ENCODE data around the gene ADGRB3. TPM values are rescaled to one million over a fixed set of nuclear protein-coding genes. Genes with fewer than 3 reads are reported as not detected.

ADGRB3 gene
- total RNA-seq, 1 experiment from 2014 or later, result 0.11 TPM

DNA sequence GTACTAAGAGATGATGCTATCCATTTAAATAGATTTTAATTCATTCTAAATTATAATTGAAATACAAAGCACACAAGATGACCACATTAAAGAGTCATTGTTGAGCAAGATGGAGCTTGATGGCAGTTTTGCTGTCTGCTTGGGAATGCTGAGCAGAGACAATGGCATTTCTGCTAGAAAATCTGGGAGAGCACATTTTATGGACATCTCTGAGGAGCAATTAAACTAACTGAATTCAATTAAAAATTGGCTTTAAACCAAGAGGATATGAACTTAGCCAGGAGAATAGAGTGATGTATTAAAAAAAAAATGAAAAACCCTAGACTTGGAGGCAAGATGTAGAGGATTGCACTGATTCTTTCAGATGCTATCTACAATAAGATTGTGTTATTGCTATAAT is 19.1 kb upstream of the ADGRB3 start:
- POLR2A ChIA-PET (ENCODE audit: unreplicated experiment), result no interaction called here
- no peaks in the 10 kb centered on the region for H3K36me3 ChIP-seq (ENCODE audit: low read depth, low read length)
- no peaks in the 10 kb centered on the region for H4K20me1 ChIP-seq (ENCODE audit: low read length)
- CTCF ChIA-PET, result no interaction called here
- no peaks in the 10 kb centered on the region for H3K79me2 ChIP-seq (ENCODE audit: low read length)
- H3K4me3 ChIP-seq (ENCODE audit: low read length), result no peak overlapping the region
- intact Hi-C loops (cut with micrococcal nuclease), result no loop called here
- no peaks in the 10 kb centered on the region for H3K9me3 ChIP-seq (ENCODE audit: low read length)
- H3K9me2 ChIP-seq (replicated peaks; ENCODE audit: low read length), result no peaks in the 10 kb centered on the region
- no peak for ATAC-seq
- no peaks in the 10 kb centered on the region for H3K4me1 ChIP-seq (ENCODE audit: insufficient read depth, low read length)
- no peak overlapping the region for H3K9ac ChIP-seq (ENCODE audit: low read length)
- TF ChIP-seq EZH2 (IDR thresholded peaks at IDR 0.05; ENCODE audit: low read length, unreplicated experiment), result no peak
- TF ChIP-seq, protein P1, sequence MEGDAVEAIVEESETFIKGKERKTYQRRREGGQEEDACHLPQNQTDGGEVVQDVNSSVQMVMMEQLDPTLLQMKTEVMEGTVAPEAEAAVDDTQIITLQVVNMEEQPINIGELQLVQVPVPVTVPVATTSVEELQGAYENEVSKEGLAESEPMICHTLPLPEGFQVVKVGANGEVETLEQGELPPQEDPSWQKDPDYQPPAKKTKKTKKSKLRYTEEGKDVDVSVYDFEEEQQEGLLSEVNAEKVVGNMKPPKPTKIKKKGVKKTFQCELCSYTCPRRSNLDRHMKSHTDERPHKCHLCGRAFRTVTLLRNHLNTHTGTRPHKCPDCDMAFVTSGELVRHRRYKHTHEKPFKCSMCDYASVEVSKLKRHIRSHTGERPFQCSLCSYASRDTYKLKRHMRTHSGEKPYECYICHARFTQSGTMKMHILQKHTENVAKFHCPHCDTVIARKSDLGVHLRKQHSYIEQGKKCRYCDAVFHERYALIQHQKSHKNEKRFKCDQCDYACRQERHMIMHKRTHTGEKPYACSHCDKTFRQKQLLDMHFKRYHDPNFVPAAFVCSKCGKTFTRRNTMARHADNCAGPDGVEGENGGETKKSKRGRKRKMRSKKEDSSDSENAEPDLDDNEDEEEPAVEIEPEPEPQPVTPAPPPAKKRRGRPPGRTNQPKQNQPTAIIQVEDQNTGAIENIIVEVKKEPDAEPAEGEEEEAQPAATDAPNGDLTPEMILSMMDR (conservative IDR thresholded peaks at IDR 0.05; ENCODE audit: low read depth, low read length), result no peak
- TF ChIP-seq EZH2phosphoT487 (IDR thresholded peaks at IDR 0.05; ENCODE audit: borderline replicate concordance, low read length), result no peak
- no peak for DNase-seq
- no peak overlapping the region for H2AFZ ChIP-seq (ENCODE audit: low read length)
- no peak overlapping the region for H3K4me2 ChIP-seq (ENCODE audit: low read length)
- H3K27me3 ChIP-seq (ENCODE audit: low read length), result peaks cover 12% of the 10 kb centered on the region; the same call in 1 of the 2 replicates
- no peak overlapping the region for H3K27ac ChIP-seq (ENCODE audit: low read length)
- H3F3A ChIP-seq (ENCODE audit: low read length, unreplicated experiment), result no peaks in the 10 kb centered on the region
- BruUV-seq (replicated peaks), result no TSS peak

GRCh38 chr6:68625998-68626397 is 9.1 kb upstream of the ADGRB3 start:
- H3K4me2 ChIP-seq (ENCODE audit: low read length), result no peak overlapping the region
- intact Hi-C loops (cut with micrococcal nuclease), result no loop called here
- DNase-seq (no peak), ATAC-seq (no peak)
- ChIA-PET POLR2A (ENCODE audit: unreplicated experiment) (no interaction called here), CTCF (no interaction called here)
- no peaks in the 10 kb centered on the region for H3K79me2 ChIP-seq (ENCODE audit: low read length)
- no peak overlapping the region for H3K27ac ChIP-seq (ENCODE audit: low read length)
- no peaks in the 10 kb centered on the region for H3F3A ChIP-seq (ENCODE audit: low read length, unreplicated experiment)
- no peaks in the 10 kb centered on the region for H3K9me2 ChIP-seq (replicated peaks; ENCODE audit: low read length)
- no peaks in the 10 kb centered on the region for H3K36me3 ChIP-seq (ENCODE audit: low read depth, low read length)
- no peak overlapping the region for H3K9ac ChIP-seq (ENCODE audit: low read length)
- no peaks in the 10 kb centered on the region for H3K4me1 ChIP-seq (ENCODE audit: insufficient read depth, low read length)
- H3K4me3 ChIP-seq (ENCODE audit: low read length), result no peak overlapping the region
- no peaks in the 10 kb centered on the region for H4K20me1 ChIP-seq (ENCODE audit: low read length)
- no peak for TF ChIP-seq EZH2phosphoT487 (IDR thresholded peaks at IDR 0.05; ENCODE audit: borderline replicate concordance, low read length)
- TF ChIP-seq EZH2 (IDR thresholded peaks at IDR 0.05; ENCODE audit: low read length, unreplicated experiment), result no peak
- TF ChIP-seq, protein P1 (conservative IDR thresholded peaks at IDR 0.05; ENCODE audit: low read depth, low read length), result no peak
- H3K9me3 ChIP-seq (ENCODE audit: low read length), result no peaks in the 10 kb centered on the region
- H3K27me3 ChIP-seq (ENCODE audit: low read length), result peaks cover 11% of the 10 kb centered on the region; the same call in 1 of the 2 replicates
- BruUV-seq (replicated peaks), result no TSS peak
- H2AFZ ChIP-seq (ENCODE audit: low read length), result no peak overlapping the region

GRCh38 chr6:68628161-68628560 is 6.9 kb upstream of the ADGRB3 start:
- H3K9me3 ChIP-seq (ENCODE audit: low read length), result no peaks in the 10 kb centered on the region
- H3K79me2 ChIP-seq (ENCODE audit: low read length), result no peaks in the 10 kb centered on the region
- ChIA-PET POLR2A (ENCODE audit: unreplicated experiment) (no interaction called here), CTCF (no interaction called here)
- H3K36me3 ChIP-seq (ENCODE audit: low read depth, low read length), result no peaks in the 10 kb centered on the region
- H3K27me3 ChIP-seq (ENCODE audit: low read length), result peaks cover 14% of the 10 kb centered on the region
- no peaks in the 10 kb centered on the region for H3K9me2 ChIP-seq (replicated peaks; ENCODE audit: low read length)
- BruUV-seq (replicated peaks), result no TSS peak
- H3K4me1 ChIP-seq (ENCODE audit: insufficient read depth, low read length), result no peaks in the 10 kb centered on the region
- intact Hi-C loops (cut with micrococcal nuclease), result no loop called here
- ATAC-seq (no peak), DNase-seq (no peak)
- H3K4me2 ChIP-seq (ENCODE audit: low read length), result no peak overlapping the region
- H3F3A ChIP-seq (ENCODE audit: low read length, unreplicated experiment), result no peaks in the 10 kb centered on the region
- no peak overlapping the region for H3K27ac ChIP-seq (ENCODE audit: low read length)
- H3K9ac ChIP-seq (ENCODE audit: low read length), result no peak overlapping the region
- no peak overlapping the region for H3K4me3 ChIP-seq (ENCODE audit: low read length)
- no peak overlapping the region for H2AFZ ChIP-seq (ENCODE audit: low read length)
- no peaks in the 10 kb centered on the region for H4K20me1 ChIP-seq (ENCODE audit: low read length)
- TF ChIP-seq EZH2phosphoT487 (IDR thresholded peaks at IDR 0.05; ENCODE audit: borderline replicate concordance, low read length), result no peak
